GM18873 (cell line): Measurements from ENCODE around the gene LPCAT3.
"Not testable (repeated sequence)": the region's sequence is repeated elsewhere in the genome, so short reads cannot be mapped to it uniquely, and the experiment has no call there.

Experiments
- ATAC-seq: cut with Tn5 transposase; IDR thresholded peaks from one replicate; pipeline ENCODE4 v1.9.1; 2021; ENCODE audit warnings: mild to moderate bottlenecking, moderate library complexity, moderate number of reproducible peaks; ENCODE audit not compliant: unreplicated experiment, low FRiP score

The LPCAT3 gene

GRCh38 chr12:7018350-7019042 is at the start of gene LPCAT3:
Gene LPCAT3, minus strand, starts transcription at chr12:7018476. Its CDS starts 52 bp downstream, at chr12:7018424.
- ATAC-seq, result peak; percentile 81

- no peak for ATAC-seq
These were observed 48.8 kb upstream of the LPCAT3 start for GRCh38 chr12:7067096-7067495.

- ATAC-seq, result no peak
These were observed 48.3 kb upstream of the LPCAT3 start for GRCh38 chr12:7066596-7066995.

GRCh38 chr12:7065073-7065623 is 46.9 kb upstream of the LPCAT3 start:
- no peak for ATAC-seq

- no peak for ATAC-seq
These were observed 46.2 kb upstream of the LPCAT3 start for GRCh38 chr12:7064516-7064915.

GRCh38 chr12:7061596-7061995 is 43.3 kb upstream of the LPCAT3 start:
- no peak for ATAC-seq

- no peak for ATAC-seq
These were observed 42.9 kb upstream of the LPCAT3 start for GRCh38 chr12:7061138-7061537.

GRCh38 chr12:7060353-7060954 is 42.2 kb upstream of the LPCAT3 start, which contains the start of gene C1S:
Gene C1S, plus strand, starts transcription at chr12:7060718. Its CDS starts 1,195 bp downstream, at chr12:7061913.
- ATAC-seq, result no peak

GRCh38 chr12:7059780-7060179 is 41.5 kb upstream of the LPCAT3 start:
- ATAC-seq, result no peak

GRCh38 chr12:7058850-7059395 is 40.6 kb upstream of the LPCAT3 start:
- ATAC-seq, result no peak

GRCh38 chr12:7058163-7058845 is 40.0 kb upstream of the LPCAT3 start:
- no peak for ATAC-seq

GRCh38 chr12:7055736-7056135 is 37.5 kb upstream of the LPCAT3 start:
- not testable (repeated sequence) for ATAC-seq

- ATAC-seq, result no peak
These were observed 36.6 kb upstream of the LPCAT3 start for GRCh38 chr12:7054925-7055324.

GRCh38 chr12:7049973-7050372 is 31.7 kb upstream of the LPCAT3 start:
- ATAC-seq, result not testable (repeated sequence)

- ATAC-seq, result not testable (repeated sequence)
These were observed 31.2 kb upstream of the LPCAT3 start for GRCh38 chr12:7049445-7049951.

- ATAC-seq, result no peak
These were observed 29.0 kb upstream of the LPCAT3 start for GRCh38 chr12:7047306-7047705.

- ATAC-seq, result no peak
These were observed 28.3 kb upstream of the LPCAT3 start for GRCh38 chr12:7046383-7047105.

GRCh38 chr12:7045913-7046312 is 27.6 kb upstream of the LPCAT3 start:
- ATAC-seq, result no peak

GRCh38 chr12:7042842-7043241 is 24.6 kb upstream of the LPCAT3 start:
- no peak for ATAC-seq

GRCh38 chr12:7039403-7039802 is 21.1 kb upstream of the LPCAT3 start:
- ATAC-seq, result no peak
